IPS DF 6.9 (cell line): Measurements from ENCODE around the gene REXO4.

ENCODE experiments used
- DNase-seq: peaks from one replicate; pipeline ENCODE4 v3.0.0-alpha.2; 2013; ENCODE audit warnings: low read depth, low spot score
- H3K27ac ChIP-seq: one replicate; pipeline ENCODE4 v1.5.1; 2013; ENCODE audit warnings: low read length, control low read depth
- H3K27me3 ChIP-seq: 2 replicates; pipeline ENCODE4 v1.6.1; 2013; ENCODE audit warnings: mild to moderate bottlenecking, low read length; ENCODE audit not compliant: control insufficient read depth, insufficient read depth
- H3K36me3 ChIP-seq: 2 replicates; pipeline ENCODE4 v1.6.1; 2013; ENCODE audit warnings: low read length; ENCODE audit not compliant: control insufficient read depth, insufficient read depth
- H3K4me1 ChIP-seq: 2 replicates; pipeline ENCODE4 v1.6.1; 2013; ENCODE audit warnings: low read length; ENCODE audit not compliant: control insufficient read depth, insufficient read depth
- H3K4me3 ChIP-seq: 2 replicates; pipeline ENCODE4 v1.5.1; 2013; ENCODE audit warnings: mild to moderate bottlenecking, low read length
- H3K9me3 ChIP-seq: 2 replicates; pipeline ENCODE4 v1.6.1; 2013; ENCODE audit warnings: low read length, inconsistent platforms; ENCODE audit not compliant: control insufficient read depth, insufficient read depth
- WGBS: extraction: QIAGEN DNeasy Blood & Tissue Kit; methylation state at CpG from one replicate; pipeline ENCODE4 v1.1.7; 2013; ENCODE audit warnings: mixed read lengths, missing lambda C conversion rate; ENCODE audit not compliant: insufficient read length, insufficient coverage; 5-methylcytosine and 5-hydroxymethylcytosine counted together

The REXO4 gene, protein sequence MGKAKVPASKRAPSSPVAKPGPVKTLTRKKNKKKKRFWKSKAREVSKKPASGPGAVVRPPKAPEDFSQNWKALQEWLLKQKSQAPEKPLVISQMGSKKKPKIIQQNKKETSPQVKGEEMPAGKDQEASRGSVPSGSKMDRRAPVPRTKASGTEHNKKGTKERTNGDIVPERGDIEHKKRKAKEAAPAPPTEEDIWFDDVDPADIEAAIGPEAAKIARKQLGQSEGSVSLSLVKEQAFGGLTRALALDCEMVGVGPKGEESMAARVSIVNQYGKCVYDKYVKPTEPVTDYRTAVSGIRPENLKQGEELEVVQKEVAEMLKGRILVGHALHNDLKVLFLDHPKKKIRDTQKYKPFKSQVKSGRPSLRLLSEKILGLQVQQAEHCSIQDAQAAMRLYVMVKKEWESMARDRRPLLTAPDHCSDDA

DNA sequence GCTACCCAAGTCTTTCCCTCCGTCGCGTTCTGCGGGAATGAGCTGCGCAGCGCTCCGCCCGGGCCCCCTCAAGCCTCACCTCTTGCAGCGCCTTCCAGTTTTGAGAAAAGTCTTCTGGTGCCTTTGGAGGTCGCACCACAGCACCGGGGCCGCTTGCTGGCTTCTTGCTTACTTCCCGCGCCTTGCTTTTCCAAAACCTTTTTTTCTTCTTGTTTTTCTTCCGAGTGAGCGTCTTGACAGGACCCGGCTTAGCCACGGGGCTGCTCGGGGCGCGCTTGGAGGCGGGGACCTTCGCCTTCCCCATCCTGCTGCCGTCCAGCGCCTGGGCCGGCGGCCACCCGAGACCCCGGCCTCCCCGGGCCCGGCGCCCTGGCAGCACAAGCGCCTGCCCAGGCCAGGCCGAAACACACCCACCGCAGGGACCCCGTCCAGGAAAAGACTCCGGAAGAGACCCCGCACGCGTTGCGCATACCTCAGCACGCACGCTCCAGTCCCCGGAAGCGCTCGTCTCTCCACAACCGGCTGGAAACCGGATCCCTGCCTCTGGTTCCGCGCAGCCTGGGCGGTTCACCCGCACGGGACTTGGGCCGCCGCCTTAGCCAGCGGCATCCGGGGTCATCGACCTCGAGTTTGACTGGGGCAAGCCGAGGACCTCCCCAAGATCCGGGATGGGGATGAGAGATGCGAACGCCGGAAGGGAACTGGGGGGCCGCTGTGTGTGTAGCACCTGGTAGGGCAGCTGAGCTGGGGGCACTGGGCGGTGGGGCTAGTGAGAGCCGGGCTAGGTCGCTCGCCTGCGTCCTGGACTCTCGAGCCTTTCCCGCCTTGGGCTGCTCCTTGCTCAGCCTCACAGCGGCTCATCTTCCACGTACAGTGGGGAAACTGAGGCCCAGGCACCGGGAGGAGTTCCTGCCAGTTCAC, at the start of gene REXO4:
Gene REXO4, minus strand, starts transcription at position 470 of the 921 bp plus-strand sequence. Its CDS starts 166 bp downstream, at position 304.
- Histone ChIP-seq H3K4me3 (peak within 1 kb of the TSS; percentile 77), H3K27me3 (no peaks in the 10 kb centered on the region), H3K9me3 (no peaks in the 10 kb centered on the region), H3K27ac (no peak within 1 kb of the TSS), H3K4me1 (0 out of 2 replicates have a peak, but pooled peaks cover 1% of the 10 kb centered on the region), H3K36me3 (peaks cover 7% of the 10 kb centered on the region)
- no CpG with 5 or more reads among the region's 75 CpGs for WGBS
- DNase-seq = no peak

DNA sequence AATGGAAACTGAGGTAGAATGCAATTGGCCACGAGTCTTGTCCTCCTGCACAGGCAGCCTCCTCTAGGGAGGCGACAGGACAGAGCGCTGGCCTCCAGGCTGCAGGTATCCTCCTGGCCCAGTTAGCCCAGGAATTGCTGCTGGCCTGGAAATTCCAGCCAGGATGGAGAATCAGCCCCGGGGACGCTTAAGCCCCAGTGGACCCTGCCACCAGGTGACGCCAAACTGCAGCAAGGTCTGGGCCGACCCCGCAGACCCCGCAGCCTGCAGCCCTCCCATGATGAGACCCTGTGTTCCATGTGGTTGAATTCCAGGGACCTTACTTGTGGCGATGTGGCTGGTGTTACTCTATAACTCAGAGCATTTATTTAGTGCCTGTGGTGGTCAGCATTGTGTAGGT, 49.3 kb upstream of the REXO4 start:
- H3K27me3 ChIP-seq = no peaks in the 10 kb centered on the region
- no CpG with 5 or more reads among the region's 10 CpGs for WGBS

DNA sequence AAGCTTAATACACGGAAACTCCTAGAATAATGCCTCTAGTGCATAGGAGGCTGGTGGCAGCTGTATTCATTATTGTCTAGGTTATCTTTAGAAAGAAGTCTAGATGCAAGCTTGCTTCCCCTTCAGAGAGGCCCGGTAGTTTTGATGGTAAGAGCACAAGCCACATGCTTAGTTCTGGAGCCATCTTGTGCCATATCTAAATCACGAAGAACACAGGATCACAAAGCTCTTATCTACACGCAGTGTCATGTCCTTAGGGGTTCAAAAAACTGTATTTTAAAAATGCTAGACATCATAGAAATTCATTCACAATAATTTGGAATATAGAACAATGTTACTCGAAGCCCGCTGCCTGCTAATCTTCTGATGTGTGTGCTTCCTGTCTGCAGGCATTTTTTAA, 48.2 kb upstream of the REXO4 start:
- peaks cover 3% of the 10 kb centered on the region for H3K4me1 ChIP-seq
- no peak overlapping the region for H3K27ac ChIP-seq
- no CpG with 5 or more reads among the region's 6 CpGs for WGBS
- no peaks in the 10 kb centered on the region for H3K9me3 ChIP-seq
- H3K4me3 ChIP-seq = no peak overlapping the region
- H3K36me3 ChIP-seq = peaks cover 3% of the 10 kb centered on the region; the same call in 1 of the 2 replicates
- no peak for DNase-seq
- no peaks in the 10 kb centered on the region for H3K27me3 ChIP-seq

More for the DNA sequence above, 49.3 kb upstream of the REXO4 start:
- no peak for DNase-seq
- Histone ChIP-seq H3K9me3 (no peaks in the 10 kb centered on the region), H3K4me1 (peaks cover 1% of the 10 kb centered on the region; the same call in 1 of the 2 replicates), H3K27ac (no peak overlapping the region), H3K4me3 (no peak overlapping the region), H3K36me3 (peaks cover 10% of the 10 kb centered on the region)

DNA sequence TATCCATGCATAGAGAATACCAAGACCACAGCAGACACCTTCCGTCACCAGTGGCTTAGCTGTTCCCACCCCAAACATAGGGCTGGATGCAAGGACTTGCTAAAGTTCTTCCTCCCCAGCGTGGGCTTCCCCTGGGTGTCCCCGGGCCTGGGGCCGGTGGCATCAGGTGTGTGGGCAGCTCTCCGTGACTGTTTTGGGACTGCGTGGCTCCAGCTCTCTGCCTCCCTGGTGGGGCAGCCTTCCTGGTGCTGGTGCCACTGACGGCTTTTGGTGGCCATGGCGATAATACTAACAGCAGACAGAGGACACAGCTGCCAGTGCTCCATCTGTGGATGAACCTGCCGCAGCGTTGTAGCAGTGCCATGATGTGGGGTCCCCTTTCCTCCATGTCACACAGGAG, 46.8 kb upstream of the REXO4 start:
- Histone ChIP-seq H3K4me1 (peaks cover 3% of the 10 kb centered on the region), H3K4me3 (no peak overlapping the region), H3K9me3 (no peaks in the 10 kb centered on the region), H3K27ac (no peak overlapping the region), H3K36me3 (peaks cover 3% of the 10 kb centered on the region; the same call in 1 of the 2 replicates), H3K27me3 (no peaks in the 10 kb centered on the region)
- no peak for DNase-seq
- no CpG with 5 or more reads among the region's 10 CpGs for WGBS

DNA sequence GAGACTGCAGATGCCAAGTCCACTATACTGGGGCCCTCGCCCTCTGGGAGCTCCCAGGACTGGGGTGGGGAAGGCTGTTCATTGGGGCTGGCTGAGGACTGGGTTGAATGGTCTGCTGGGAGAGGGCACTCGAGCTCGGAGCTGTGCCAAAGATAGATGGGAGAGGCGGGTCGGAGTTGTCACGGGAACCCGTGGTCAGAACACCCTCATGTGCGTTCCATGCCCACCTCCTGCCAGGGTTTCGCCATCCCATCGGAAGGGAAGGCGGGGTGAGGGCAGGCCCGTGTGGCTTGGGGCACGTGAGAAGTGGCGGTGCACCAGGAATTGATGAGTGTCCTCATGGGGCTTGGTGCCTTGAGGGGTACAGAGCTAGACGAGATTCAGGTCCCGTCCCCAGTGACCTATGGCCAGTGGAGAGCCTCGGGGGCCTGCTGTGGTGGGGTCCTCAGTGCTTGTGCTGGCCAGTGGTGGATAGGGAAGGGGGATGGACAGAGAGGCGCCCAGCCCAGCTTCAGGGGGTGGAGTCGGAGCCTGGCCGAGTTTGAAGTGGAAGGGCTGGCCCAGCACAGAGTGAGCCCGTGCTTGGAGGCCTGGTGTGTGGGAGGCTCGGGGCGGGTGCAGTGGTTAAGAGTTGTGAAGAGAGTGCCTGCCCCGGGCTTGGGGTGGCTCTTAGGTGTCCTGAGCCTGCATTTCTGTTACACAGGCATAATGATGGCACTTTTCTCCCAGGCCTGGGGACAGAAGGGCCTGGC, 46.2 kb upstream of the REXO4 start:
- Histone ChIP-seq H3K27ac (no peak overlapping the region), H3K4me3 (no peak overlapping the region), H3K4me1 (peaks cover 3% of the 10 kb centered on the region), H3K36me3 (peaks cover 3% of the 10 kb centered on the region; the same call in 1 of the 2 replicates), H3K9me3 (no peaks in the 10 kb centered on the region), H3K27me3 (no peaks in the 10 kb centered on the region)
- WGBS = no CpG with 5 or more reads among the region's 24 CpGs
- DNase-seq = no peak

DNA sequence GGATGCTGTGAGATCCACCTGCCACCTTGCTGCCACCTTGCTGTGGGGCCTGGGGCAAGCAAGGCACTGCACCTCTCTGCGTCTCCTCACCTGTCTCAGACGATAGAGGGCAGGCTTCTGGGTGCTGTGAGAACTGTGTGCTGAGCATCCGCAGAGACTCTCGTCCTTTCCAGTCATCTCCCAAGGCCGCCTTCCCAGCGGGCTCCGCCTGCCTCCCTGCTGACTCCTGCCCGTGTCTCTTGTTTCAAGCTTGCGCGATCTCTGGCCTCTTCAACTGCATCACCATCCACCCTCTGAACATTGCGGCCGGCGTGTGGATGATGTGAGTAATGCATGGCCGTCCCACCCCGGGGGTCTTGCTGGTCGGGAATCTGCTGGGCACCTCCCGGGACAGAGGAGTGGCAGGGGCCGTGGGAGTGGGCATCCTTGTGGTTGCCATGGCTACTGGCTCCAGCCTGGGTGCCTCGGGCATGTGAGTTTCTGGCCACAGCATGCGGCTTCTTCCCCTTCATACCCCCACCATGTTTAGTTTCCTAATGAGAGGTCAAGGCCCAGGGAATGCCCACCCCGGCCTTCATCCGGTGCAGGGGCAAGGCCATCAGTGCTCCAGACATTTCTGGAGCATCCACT, 45.5 kb upstream of the REXO4 start:
- Histone ChIP-seq H3K9me3 (no peaks in the 10 kb centered on the region), H3K4me1 (peaks cover 5% of the 10 kb centered on the region), H3K36me3 (no peaks in the 10 kb centered on the region), H3K4me3 (no peak overlapping the region), H3K27me3 (no peaks in the 10 kb centered on the region), H3K27ac (no peak overlapping the region)
- DNase-seq = no peak
- WGBS = no CpG with 5 or more reads among the region's 22 CpGs

DNA sequence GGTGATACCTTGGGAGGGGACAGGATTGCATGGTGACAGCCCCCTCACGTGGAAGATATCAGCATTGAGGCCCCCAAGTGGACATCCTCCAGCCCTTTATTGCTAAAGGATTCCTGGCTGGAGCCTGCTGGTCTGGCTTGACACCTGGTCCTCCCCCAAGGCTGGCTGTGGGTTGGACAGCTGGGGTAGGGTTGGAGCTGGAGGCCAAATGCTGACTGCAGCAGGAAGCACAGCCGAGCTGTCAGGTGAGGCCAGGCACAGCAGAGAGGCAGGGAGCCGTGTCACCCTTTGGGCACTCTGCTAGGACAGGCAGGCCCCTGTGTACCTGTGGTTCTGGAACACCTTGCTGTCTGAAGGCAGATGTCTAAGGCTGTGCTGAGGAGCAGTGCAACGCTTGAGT, 44.2 kb upstream of the REXO4 start:
- Histone ChIP-seq H3K4me1 (peaks cover 3% of the 10 kb centered on the region; the same call in 1 of the 2 replicates), H3K27ac (no peak overlapping the region), H3K4me3 (no peak overlapping the region), H3K36me3 (no peaks in the 10 kb centered on the region), H3K9me3 (no peaks in the 10 kb centered on the region), H3K27me3 (no peaks in the 10 kb centered on the region)
- DNase-seq = no peak
- WGBS = no CpG with 5 or more reads among the region's 4 CpGs

DNA sequence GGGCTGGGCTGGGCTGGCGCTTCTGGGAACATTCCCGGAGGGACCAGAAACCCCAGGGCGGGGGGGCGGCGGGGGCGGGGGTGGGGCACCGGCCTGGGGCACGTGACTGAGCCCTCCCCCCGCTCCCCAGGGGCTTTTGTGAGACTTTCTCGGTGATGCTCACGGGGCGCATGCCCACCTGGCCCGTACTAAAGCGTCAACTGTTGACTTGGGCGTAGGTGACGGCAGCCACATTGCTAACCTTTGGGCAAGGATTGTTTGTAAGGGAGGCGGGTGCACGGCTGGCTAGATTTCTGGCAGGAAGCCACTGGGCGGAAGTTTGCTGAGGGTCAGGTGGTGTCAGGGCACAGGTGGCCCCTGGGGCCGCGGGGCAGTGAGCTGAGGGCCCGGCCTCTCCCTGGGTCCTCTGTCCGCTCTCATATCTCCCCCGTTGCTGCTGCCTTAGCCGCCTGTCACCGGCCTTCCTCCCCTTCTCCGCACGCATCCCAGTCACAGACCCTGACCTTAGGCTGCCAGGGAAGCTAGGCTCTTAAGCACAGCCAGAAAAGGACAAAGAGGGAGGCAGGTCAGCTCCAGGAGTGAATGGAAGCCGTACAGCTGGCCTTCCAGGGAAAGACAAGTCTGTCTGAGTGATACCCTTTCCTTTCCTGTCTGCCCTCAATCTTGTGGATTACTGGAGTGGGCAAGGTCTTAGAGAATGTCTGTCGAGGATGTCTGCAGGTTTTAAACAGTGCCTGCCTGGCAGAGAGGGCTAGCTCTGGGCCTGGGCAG, 42.8 kb upstream of the REXO4 start:
- Histone ChIP-seq H3K9me3 (no peaks in the 10 kb centered on the region), H3K27me3 (no peaks in the 10 kb centered on the region), H3K36me3 (no peaks in the 10 kb centered on the region; the same call in 1 of the 2 replicates), H3K4me3 (peak overlapping the region; percentile 67; the same call in 1 of the 2 replicates), H3K4me1 (peaks cover 3% of the 10 kb centered on the region; the same call in 1 of the 2 replicates), H3K27ac (no peak overlapping the region)
- DNase-seq = no peak
- WGBS = no CpG with 5 or more reads among the region's 30 CpGs
